Inflammatory macrophage treated with lipopolysaccharide for 1 hour (primary cell): ENCODE measurements around the gene ZDHHC24.
"Not testable (repeated sequence)": the region's sequence is repeated elsewhere in the genome, so short reads cannot be mapped to it uniquely, and the experiment has no call there.

Experiments
- DNase-seq, 2 donors: peaks; one replicate each; pipeline ENCODE4 v3.0.0-alpha.2; 2020 to 2022

Gene ZDHHC24

DNA sequence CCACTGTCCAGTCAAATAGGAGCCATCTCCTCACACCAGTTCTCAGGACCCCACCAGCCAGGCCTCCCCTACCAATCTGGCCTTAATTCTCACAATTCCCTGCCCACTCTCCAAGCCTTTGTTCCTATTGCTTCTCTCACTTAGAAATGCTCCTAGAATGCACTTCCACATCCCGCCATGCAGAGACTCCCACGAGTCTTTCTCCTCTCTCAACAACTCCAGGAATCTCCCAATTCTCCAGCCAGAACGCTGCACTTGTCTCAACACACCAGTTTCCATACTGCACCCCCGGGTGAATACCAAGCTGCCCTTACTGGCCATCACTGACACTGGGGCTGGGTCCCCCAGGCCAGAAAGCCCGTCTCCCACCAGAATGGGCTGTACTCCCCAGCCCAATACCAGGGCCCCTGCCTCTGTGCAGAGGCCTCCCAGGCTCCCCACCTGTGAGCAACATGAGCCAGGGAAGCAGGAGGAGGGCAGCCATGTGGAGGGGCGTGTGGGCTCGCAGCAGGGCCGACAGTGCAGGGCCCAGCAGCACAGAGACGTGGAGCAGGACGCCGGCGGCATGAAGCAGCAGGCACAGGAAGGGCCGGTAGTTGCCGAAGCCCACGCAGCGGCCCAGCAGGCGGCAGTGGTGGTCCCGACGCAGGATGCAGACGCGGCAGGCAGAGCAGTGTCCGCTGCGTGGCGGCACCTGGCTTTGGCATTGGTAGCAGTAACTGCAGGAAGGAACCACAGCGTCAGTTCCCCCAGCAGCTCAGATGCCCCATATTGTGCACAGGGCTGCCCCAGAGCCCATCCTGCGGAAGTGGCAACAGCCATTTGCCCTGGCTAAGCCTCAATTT, 2.4 kb downstream of the ZDHHC24 start:
- DNase-seq, result peak in 1 of 2 donors; percentile 8

GRCh38 chr11:66542362-66542761, 3.5 kb downstream of the ZDHHC24 start:
- peak; percentile 24 to 33 for DNase-seq

GRCh38 chr11:66541892-66542291, 4.0 kb downstream of the ZDHHC24 start:
- no peak for DNase-seq

DNA sequence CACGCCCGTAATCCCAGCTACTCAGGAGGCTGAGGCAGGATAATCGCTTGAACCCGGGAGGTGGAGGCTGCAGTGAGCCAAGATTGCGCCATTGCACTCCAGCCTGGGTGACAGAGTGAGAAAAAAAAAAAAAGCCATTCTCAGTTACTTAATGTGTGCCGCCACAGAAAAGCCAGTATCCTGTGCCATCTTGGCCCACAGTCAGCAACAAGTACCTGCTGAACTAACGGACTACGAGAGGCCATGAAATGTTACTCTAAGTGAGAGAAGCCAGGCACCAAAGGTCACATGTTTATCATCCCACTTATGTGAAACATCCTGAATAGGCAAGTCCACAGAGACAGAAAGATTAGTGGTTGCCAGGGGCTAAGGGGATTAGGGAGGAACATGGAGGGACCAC, 5.2 kb downstream of the ZDHHC24 start:
- DNase-seq, result not testable (repeated sequence)

GRCh38 chr11:66539870-66540213, 6.0 kb downstream of the ZDHHC24 start:
- DNase-seq, result no peak

- no peak for DNase-seq
These were observed 6.5 kb downstream of the ZDHHC24 start for GRCh38 chr11:66539170-66539869.

- no peak for DNase-seq
These were observed 13.1 kb downstream of the ZDHHC24 start for GRCh38 chr11:66532784-66533183.

DNA sequence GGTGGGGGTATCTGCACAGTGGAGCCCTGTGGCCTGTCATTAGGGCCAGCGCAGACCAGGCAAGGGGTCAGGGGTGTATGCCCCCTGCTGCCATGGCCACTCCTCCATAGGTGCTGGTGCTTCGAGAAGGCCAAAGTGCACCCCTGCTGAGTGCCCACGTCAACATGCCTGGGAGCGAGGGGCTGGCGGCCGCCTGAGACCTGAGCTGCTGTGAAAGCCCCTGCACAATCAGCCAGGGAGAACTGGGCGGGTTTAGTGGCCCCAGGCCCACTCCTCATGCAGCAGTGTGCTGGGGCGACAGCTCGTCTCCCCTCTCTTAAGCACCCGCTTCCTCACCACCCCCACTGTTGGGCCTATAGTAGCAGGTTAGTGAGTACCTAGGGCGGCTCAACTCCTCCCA, 14.0 kb downstream of the ZDHHC24 start:
- DNase-seq, result no peak

- no peak for DNase-seq
These were observed 14.7 kb downstream of the ZDHHC24 start for GRCh38 chr11:66530927-66531709.

- DNase-seq, result no peak
These were observed 16.2 kb downstream of the ZDHHC24 start for GRCh38 chr11:66529655-66530054.

GRCh38 chr11:66529069-66529468, 16.8 kb downstream of the ZDHHC24 start:
- DNase-seq, result no peak

DNA sequence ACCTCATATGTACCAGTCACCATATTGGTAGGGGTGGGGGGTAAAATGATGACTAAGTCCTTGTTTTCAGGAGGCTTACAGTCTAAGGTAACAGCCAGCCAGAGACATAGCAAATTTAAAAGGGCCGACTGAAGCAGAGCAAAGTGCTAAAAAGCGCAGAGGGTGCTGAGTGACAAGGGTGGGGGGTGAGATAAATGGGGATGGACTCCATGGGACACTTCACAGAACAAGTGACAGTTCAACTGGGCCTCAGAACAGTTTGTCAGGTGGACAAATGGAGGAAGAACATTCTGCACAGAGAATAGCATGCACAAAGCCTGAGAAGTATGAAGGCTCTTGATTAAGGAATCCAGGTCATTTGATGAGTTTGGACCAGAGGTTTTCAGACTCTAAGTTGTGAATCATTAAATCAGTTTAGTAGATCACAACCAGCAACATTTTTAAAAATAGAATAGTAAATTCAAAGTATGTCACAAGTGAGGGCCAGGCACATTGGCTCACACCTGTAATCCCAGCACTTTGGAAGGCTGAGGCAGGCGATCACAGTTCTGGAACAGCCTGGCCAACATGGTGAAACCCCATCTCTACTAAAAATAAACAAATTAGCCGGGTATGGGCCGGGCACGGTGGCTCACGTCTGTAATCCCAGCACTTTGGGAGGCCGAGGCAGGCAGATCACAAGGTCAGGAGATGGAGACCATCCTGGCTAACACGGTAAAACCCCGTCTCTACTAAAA, 21.4 kb downstream of the ZDHHC24 start:
- no peak for DNase-seq

DNA sequence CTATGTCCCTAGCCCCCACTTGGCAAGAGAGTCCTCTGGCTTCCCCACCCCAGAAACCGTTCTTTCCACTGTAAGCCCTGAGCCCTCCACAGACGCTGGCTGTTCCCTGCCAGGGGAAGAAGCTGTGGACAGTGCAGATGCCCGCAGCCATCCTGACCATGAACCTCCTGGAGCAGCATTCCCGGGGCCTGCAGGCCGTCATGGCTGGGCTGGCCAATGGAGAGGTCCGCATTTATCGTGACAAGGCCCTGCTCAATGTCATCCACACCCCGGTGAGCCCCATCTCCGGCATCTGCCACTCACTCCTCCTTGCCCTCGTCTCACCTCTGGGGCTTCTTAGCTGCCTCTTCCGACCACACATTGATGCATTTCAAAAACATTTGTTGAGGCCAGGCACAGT, 22.2 kb downstream of the ZDHHC24 start:
- DNase-seq, result no peak

GRCh38 chr11:66510990-66511339, 34.9 kb downstream of the ZDHHC24 start:
- DNase-seq, result no peak

DNA sequence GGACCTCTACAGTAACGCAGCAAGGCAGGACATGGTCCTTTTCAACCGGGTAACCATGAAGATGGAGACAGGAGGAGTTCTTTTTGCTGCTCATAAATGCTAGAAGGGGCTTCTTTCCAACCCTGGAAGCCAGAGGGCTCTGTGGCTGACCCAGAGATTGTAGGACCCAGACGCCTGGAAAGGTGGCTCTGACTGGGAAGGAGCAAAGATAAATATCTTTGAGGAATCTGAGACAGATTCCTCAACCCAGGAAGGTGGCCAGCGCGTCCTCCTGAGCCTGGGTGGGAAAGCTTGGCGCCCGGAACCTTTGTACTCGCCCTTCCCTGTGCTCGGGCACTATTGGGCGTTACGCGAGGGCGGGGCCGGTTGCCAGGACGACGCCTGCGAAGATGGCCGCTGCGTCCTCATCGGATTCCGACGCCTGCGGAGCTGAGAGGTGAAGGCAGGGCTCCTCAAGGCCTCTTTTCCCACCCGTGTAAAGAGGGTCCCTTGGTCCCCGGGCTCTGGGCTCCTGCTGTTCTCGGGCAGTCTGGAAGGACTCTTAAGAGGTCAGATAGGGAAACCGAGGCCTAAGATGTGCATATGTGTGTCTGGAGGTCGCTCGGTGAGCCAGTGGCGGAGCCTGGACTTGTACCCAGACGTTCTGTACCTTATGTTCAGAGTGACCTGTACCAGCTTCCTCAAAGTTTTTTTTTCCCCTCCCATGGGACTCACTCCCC, 35.4 kb downstream of the ZDHHC24 start, which contains the start of gene BBS1:
Gene BBS1, plus strand, starts transcription at position 365 of the 719 bp plus-strand sequence. Its CDS starts 25 bp downstream, at position 390.
- DNase-seq, result peak; percentile 60 to 88

DNA sequence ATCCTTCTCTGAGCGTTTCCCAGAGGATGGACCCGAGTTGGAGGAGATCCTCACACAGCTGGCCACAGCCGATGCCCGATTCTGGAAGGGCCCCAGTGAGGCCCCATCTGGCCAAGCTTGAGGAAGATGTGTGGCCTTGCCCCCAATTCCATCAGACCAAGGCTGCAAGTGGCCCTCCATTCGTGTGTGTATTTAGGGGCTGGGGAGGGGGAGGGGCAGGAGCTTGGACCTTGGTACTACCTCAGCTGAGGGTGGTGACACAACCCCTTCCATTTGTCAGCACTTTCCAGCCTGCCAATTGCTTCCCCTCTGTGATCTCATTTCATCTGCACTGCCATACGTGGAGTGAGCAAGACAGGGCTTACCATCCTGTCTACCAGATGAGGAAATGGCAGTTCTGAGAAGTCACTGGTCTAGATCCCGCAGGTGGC, 36.7 kb downstream of the ZDHHC24 start:
- DNase-seq, result peak; percentile 9 to 27

- no peak for DNase-seq
These were observed 40.5 kb downstream of the ZDHHC24 start for GRCh38 chr11:66505276-66505816.

- DNase-seq, result no peak
These were observed 47.3 kb downstream of the ZDHHC24 start for GRCh38 chr11:66498506-66498905.

GRCh38 chr11:66497206-66497605, 48.6 kb downstream of the ZDHHC24 start:
- DNase-seq, result no peak

GRCh38 chr11:66495401-66495854, 50.4 kb downstream of the ZDHHC24 start:
- no peak for DNase-seq

GRCh38 chr11:66494935-66495334, 50.9 kb downstream of the ZDHHC24 start:
- no peak for DNase-seq

DNA sequence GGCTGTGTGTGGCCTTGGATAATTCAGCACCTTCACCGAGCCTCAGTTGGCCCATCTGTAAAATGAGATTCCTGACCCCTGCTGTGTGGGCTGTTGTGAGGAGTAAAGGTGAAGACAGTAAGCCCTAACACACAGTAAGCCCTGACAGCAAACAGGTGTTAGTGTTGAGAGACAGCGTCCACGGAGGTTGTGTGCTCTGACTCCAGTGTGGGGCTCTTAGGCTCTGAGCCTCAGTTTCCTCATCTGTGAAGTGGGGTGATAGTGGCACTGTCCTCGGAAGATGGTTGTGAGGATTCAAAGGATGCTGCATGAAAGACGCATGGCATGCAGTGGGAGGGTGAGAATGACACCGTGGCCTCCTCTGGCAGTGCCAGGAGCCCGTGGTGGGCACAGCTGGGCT, 51.4 kb downstream of the ZDHHC24 start:
- DNase-seq, result no peak
